Endodermal cell (in vitro differentiated cells): ENCODE measurements around the gene COL15A1. TPM values are rescaled to one million over a fixed set of nuclear protein-coding genes. Genes with fewer than 3 reads are reported as not detected.

ENCODE experiments used
- DNase-seq: peaks from one replicate; pipeline ENCODE4 v3.0.0-alpha.2; 2017
- H3K27ac ChIP-seq: 2 replicates; pipeline ENCODE4 v1.5.1; 2013; ENCODE audit warnings: mild to moderate bottlenecking, low read depth, low read length, moderate library complexity
- H3K27me3 ChIP-seq: 2 replicates; pipeline ENCODE4 v1.6.1; 2013; ENCODE audit warnings: mild to moderate bottlenecking, low read length, moderate library complexity; ENCODE audit not compliant: insufficient read depth, control insufficient read depth, poor library complexity, severe bottlenecking
- H3K36me3 ChIP-seq: 2 replicates; pipeline ENCODE4 v1.7.0; 2013; ENCODE audit warnings: mild to moderate bottlenecking, low read length, moderate library complexity; ENCODE audit not compliant: control insufficient read depth, insufficient read depth
- H3K4me1 ChIP-seq: one replicate; pipeline ENCODE4 v1.7.0; 2013; ENCODE audit warnings: low read length; ENCODE audit not compliant: control insufficient read depth, insufficient read depth
- H3K4me3 ChIP-seq: 2 replicates; pipeline ENCODE4 v1.5.1; 2013; ENCODE audit warnings: mild to moderate bottlenecking, low read length, moderate library complexity
- H3K9ac ChIP-seq: 2 replicates; pipeline ENCODE4 v1.6.1; 2013; ENCODE audit warnings: mild to moderate bottlenecking, low read length, moderate library complexity; ENCODE audit not compliant: poor library complexity, severe bottlenecking; ENCODE audit errors: extremely low read depth
- H3K9me3 ChIP-seq: 2 replicates; pipeline ENCODE4 v1.6.1; 2013; ENCODE audit warnings: mild to moderate bottlenecking, low read length, moderate library complexity; ENCODE audit not compliant: control insufficient read depth
- H3K27ac Mint-ChIP-seq: 2 replicates; pipeline ENCODE4 v1.8.0; 2020; ENCODE audit warnings: mixed read lengths
- H3K27me3 Mint-ChIP-seq: 2 replicates; pipeline ENCODE4 v1.8.0; 2021; ENCODE audit warnings: mild to moderate bottlenecking, mixed read lengths; ENCODE audit not compliant: insufficient read depth
- H3K36me3 Mint-ChIP-seq: 2 replicates; pipeline ENCODE4 v1.8.0; 2020; ENCODE audit warnings: low read depth, mixed read lengths
- H3K4me1 Mint-ChIP-seq: 2 replicates; pipeline ENCODE4 v1.8.0; 2020; ENCODE audit warnings: mixed read lengths
- H3K4me3 Mint-ChIP-seq: 2 replicates; pipeline ENCODE4 v1.8.0; 2020; ENCODE audit warnings: mild to moderate bottlenecking, moderate library complexity, mixed read lengths
- H3K9me3 Mint-ChIP-seq: 2 replicates; pipeline ENCODE4 v1.8.0; 2020; ENCODE audit warnings: mild to moderate bottlenecking, mixed read lengths
- CTCF ChIP-seq: fragments of 200-600 bp; sonication (generic); conservative IDR thresholded peaks from 2 replicates; pipeline ENCODE4 v1.5.0; 2021; ENCODE audit warnings: antibody characterized with exemption, mild to moderate bottlenecking
- WGBS, 2 experiments: methylation state at CpG; one replicate each; pipeline versions ENCODE4 v1.1.5 to v1.1.7; 2013; ENCODE audit warnings: missing lambda C conversion rate in 2 of 2, mixed read lengths in 1 of 2; ENCODE audit not compliant: insufficient coverage in 1 of 2, insufficient read length in 1 of 2; 5-methylcytosine and 5-hydroxymethylcytosine counted together
- total RNA-seq, 2 donors: library from RNA; stranded (reverse); fragmentation: NEBNext Ultra II Directional in 1 of 2; extraction: Animal tissue kit (Norgen Biotek cat#: 25700) in 1 of 2; gene quantifications; 2 replicates in 1 of 2; 3 replicates in 1 of 2; pipeline ENCODE4 v1.2.1, GENCODE V29; 2021

The COL15A1 gene
- total RNA-seq, 2 donors from 2014 or later = 0.27 TPM; not detected in 1

- WGBS, 2 experiments = 90 to 98% methylated on average over 2 of the region's 2 CpGs
- no peak for TF ChIP-seq CTCF
- Histone ChIP-seq H3K27ac (no peak overlapping the region), H3K4me3 (no peak overlapping the region), H3K9me3 (peaks cover 14% of the 10 kb centered on the region), H3K27me3 (no peaks in the 10 kb centered on the region), H3K9ac (no peak overlapping the region), H3K36me3 (no peaks in the 10 kb centered on the region), H3K4me1 (no peaks in the 10 kb centered on the region)
- H3K27ac Mint-ChIP-seq = no peak overlapping the region
- peaks cover 13% of the 10 kb centered on the region for H3K9me3 Mint-ChIP-seq
- no peaks in the 10 kb centered on the region for H3K36me3 Mint-ChIP-seq
- DNase-seq = no peak
- no peaks in the 10 kb centered on the region for H3K27me3 Mint-ChIP-seq
- no peak overlapping the region for H3K4me3 Mint-ChIP-seq
- no peaks in the 10 kb centered on the region for H3K4me1 Mint-ChIP-seq
These were observed 47.1 kb upstream of the COL15A1 start for GRCh38 chr9:98896632-98897031.

- Mint-ChIP-seq H3K9me3 (peaks cover 13% of the 10 kb centered on the region), H3K4me3 (no peak overlapping the region), H3K4me1 (no peaks in the 10 kb centered on the region), H3K27me3 (no peaks in the 10 kb centered on the region), H3K36me3 (no peaks in the 10 kb centered on the region), H3K27ac (no peak overlapping the region)
- Histone ChIP-seq H3K27ac (no peak overlapping the region), H3K27me3 (no peaks in the 10 kb centered on the region), H3K4me3 (no peak overlapping the region), H3K9ac (no peak overlapping the region), H3K9me3 (peaks cover 14% of the 10 kb centered on the region), H3K36me3 (no peaks in the 10 kb centered on the region), H3K4me1 (peaks cover 3% of the 10 kb centered on the region)
- whole genome bisulfite sequencing, 2 experiments = 100% methylated on average over 1 of the region's 1 CpG; no CpG with 5 or more reads in 1 of the 2 experiments
- no peak for TF ChIP-seq CTCF
- DNase-seq = no peak
These were observed 46.0 kb upstream of the COL15A1 start for GRCh38 chr9:98897745-98898144.

GRCh38 chr9:98899408-98900056, 44.2 kb upstream of the COL15A1 start:
- 94 to 100% methylated on average over 3 to 4 of the region's 4 CpGs for WGBS, 2 experiments
- Mint-ChIP-seq H3K27ac (no peak overlapping the region), H3K4me3 (no peak overlapping the region), H3K36me3 (no peaks in the 10 kb centered on the region), H3K27me3 (peaks cover 2% of the 10 kb centered on the region), H3K4me1 (no peaks in the 10 kb centered on the region), H3K9me3 (peaks cover 13% of the 10 kb centered on the region)
- TF ChIP-seq CTCF = no peak
- Histone ChIP-seq H3K4me3 (no peak overlapping the region), H3K36me3 (no peaks in the 10 kb centered on the region), H3K27me3 (no peaks in the 10 kb centered on the region), H3K9ac (no peak overlapping the region), H3K27ac (no peak overlapping the region), H3K4me1 (peaks cover 3% of the 10 kb centered on the region), H3K9me3 (peaks cover 14% of the 10 kb centered on the region)
- DNase-seq = no peak
